K562 (cell line): ENCODE results near the gene CREG1. TPM values are rescaled to one million over a fixed set of nuclear protein-coding genes. Genes with fewer than 3 reads are reported as not detected.

ENCODE experiments used
- ATAC-seq: fragments of 200-7000 bp; cut with Tn5 transposase; 3 replicates; pipeline ENCODE4 v1.9.1; 2020; ENCODE audit warnings: moderate library complexity
- BruUV-seq: library from RNA; stranded (reverse); fragments of 400-500 nt; replicated peaks from 2 replicates; lab custom pipeline; 2021; lab: Mats Ljungman, UMichigan
- CTCF ChIA-PET: fragments of 300-600 bp; formaldehyde crosslinking; extraction: SDS; loops from one replicate; lab custom pipeline; 2021; ENCODE audit warnings: low intra/inter-chr PET ratio; lab: Yijun Ruan, JAX
- POLR2A ChIA-PET: fragments of 300-600, 350-650 bp; sonication (Branson Sonifier 250); formaldehyde crosslinking; extraction: SDS; loops from one replicate; lab custom pipeline; 2021; ENCODE audit warnings: antibody characterized with exemption, inconsistent platforms; lab: Yijun Ruan, JAX
- DNase-seq, 4 experiments: peaks; one replicate each; pipeline versions ENCODE4 v3.0.0 to v3.0.0-alpha.2; 2011 to 2018; ENCODE audit warnings: low spot score in 3 of 4, mixed read lengths in 3 of 4; ENCODE audit errors: extremely low read depth in 1 of 4
- FAIRE-seq: peaks from 2 replicates; lab custom pipeline; 2011; peaks lifted over from hg19 to GRCh38; lab: Jason Lieb, UNC
- H2AFZ ChIP-seq: 2 replicates; pipeline ENCODE4 v1.6.0; 2011; ENCODE audit warnings: low read depth, low read length, control low read depth, inconsistent platforms
- H3K27ac ChIP-seq: fragments of 200-600 bp; 3 replicates; pipeline ENCODE4 v1.8.0; 2011; ENCODE audit warnings: low read depth, mild to moderate bottlenecking, control low read depth, inconsistent platforms, low read length, moderate library complexity, mixed read lengths; ENCODE audit errors: extremely low read depth
- H3K27me3 ChIP-seq, 2 experiments: fragments of 300-600 bp in 1 of 2; 2 replicates in 1 of 2; 3 replicates in 1 of 2; pipeline versions ENCODE4 v1.6.0 to v1.8.0; 2011; ENCODE audit warnings: inconsistent platforms in 2 of 2, low read length in 2 of 2, mild to moderate bottlenecking in 1 of 2, mixed read lengths in 1 of 2, moderate library complexity in 1 of 2; ENCODE audit not compliant: control insufficient read depth in 2 of 2, insufficient read depth in 2 of 2
- H3K36me3 ChIP-seq: fragments of 300-600 bp; 3 replicates; pipeline ENCODE4 v1.8.0; 2011; ENCODE audit warnings: mild to moderate bottlenecking, low read length, inconsistent platforms; ENCODE audit not compliant: control insufficient read depth, insufficient read depth
- H3K4me1 ChIP-seq, 2 experiments: fragments of 200-600 bp in 1 of 2; replicated peaks in 1 of 2; 2 replicates in 1 of 2; 3 replicates in 1 of 2; pipeline versions ENCODE4 v1.5.1 to v1.8.0; 2011; ENCODE audit warnings: inconsistent platforms in 2 of 2, low read length in 2 of 2, mild to moderate bottlenecking in 1 of 2, mixed read lengths in 1 of 2, moderate library complexity in 1 of 2; ENCODE audit not compliant: control insufficient read depth in 2 of 2, insufficient read depth in 2 of 2
- H3K4me2 ChIP-seq: 2 replicates; pipeline ENCODE4 v1.6.1; 2011; ENCODE audit warnings: low read length, control low read depth, inconsistent platforms, mixed read lengths; ENCODE audit not compliant: insufficient read depth
- H3K4me3 ChIP-seq: fragments of 200-600 bp; sonication (generic), shearing (Covaris generic); 2 replicates; pipeline ENCODE4 v1.5.1; 2016; ENCODE audit warnings: control low read depth, inconsistent platforms
- H3K79me2 ChIP-seq: fragments of 200-600 bp; 3 replicates; pipeline ENCODE4 v1.8.0; 2011; ENCODE audit warnings: low read length, inconsistent platforms; ENCODE audit not compliant: control insufficient read depth, insufficient read depth
- H3K9ac ChIP-seq, 2 experiments: 2 replicates each; pipeline versions ENCODE4 v1.6.0 to v1.6.1; 2011; ENCODE audit warnings: low read depth in 2 of 2, low read length in 2 of 2, control low read depth in 1 of 2, inconsistent platforms in 1 of 2, mild to moderate bottlenecking in 1 of 2, mixed read lengths in 1 of 2; ENCODE audit not compliant: insufficient read depth in 1 of 2
- H3K9me1 ChIP-seq: one replicate; pipeline ENCODE4 v1.6.0; 2011; ENCODE audit warnings: inconsistent platforms, mild to moderate bottlenecking, low read length, moderate library complexity; ENCODE audit not compliant: control insufficient read depth, insufficient read depth
- H3K9me3 ChIP-seq: replicated peaks from 2 replicates; pipeline ENCODE4 v1.5.1; 2011; ENCODE audit warnings: low read depth, low read length, inconsistent platforms; ENCODE audit not compliant: control insufficient read depth, insufficient read depth
- H4K20me1 ChIP-seq: replicated peaks from 2 replicates; pipeline ENCODE4 v1.6.1; 2011; ENCODE audit warnings: low read length, inconsistent platforms, mixed read lengths; ENCODE audit not compliant: control insufficient read depth, insufficient read depth
- CBX2 ChIP-seq: fragments of 200-600 bp; sonication (generic); IDR thresholded peaks from one replicate; pipeline ENCODE4 v1.6.1; 2012; ENCODE audit warnings: mild to moderate bottlenecking, low read length, inconsistent platforms; ENCODE audit not compliant: insufficient read depth, poor library complexity, severe bottlenecking
- CREB3 ChIP-seq: fragments of 450-650 bp; conservative IDR thresholded peaks from 2 replicates; pipeline ENCODE4 v1.6.1; 2016; ENCODE audit warnings: missing genetic modification characterization, low read depth, mild to moderate bottlenecking, missing compliant biosample characterization, moderate library complexity
- HNRNPL ChIP-seq: fragments of 200-400 bp; formaldehyde crosslinking; IDR thresholded peaks from 2 replicates; pipeline ENCODE4 v1.6.1; 2017; ENCODE audit warnings: low read depth, mild to moderate bottlenecking, low read length
- STAT5A ChIP-seq: IDR thresholded peaks from 2 replicates; pipeline ENCODE4 v1.6.1; 2012; ENCODE audit warnings: low read length, inconsistent platforms, borderline replicate concordance
- ZFP1 ChIP-seq: fragments of 450-650 bp; formaldehyde crosslinking; IDR thresholded peaks from 2 replicates; pipeline ENCODE4 v1.4.0; 2020; ENCODE audit warnings: mild to moderate bottlenecking, mixed read lengths
- ZNF239 ChIP-seq: fragments of 250-450 bp; sonication (Bioruptor Pico); IDR thresholded peaks from 2 replicates; pipeline ENCODE4 v1.4.0; 2020; ENCODE audit warnings: mild to moderate bottlenecking
- ZNF699 ChIP-seq: fragments of 250-450 bp; sonication (Bioruptor Pico); IDR thresholded peaks from 2 replicates; pipeline ENCODE4 v1.8.0; 2021; ENCODE audit warnings: mild to moderate bottlenecking, moderate library complexity; ENCODE audit not compliant: insufficient replicate concordance
- WGBS: fragments of 100-300 bp; shearing (Covaris generic); methylation state at CpG from one replicate; pipeline ENCODE4 v1.1.6; 2016; ENCODE audit warnings: low coverage, mixed read lengths; ENCODE audit not compliant: insufficient coverage; ENCODE audit errors: missing lambda C conversion rate; 5-methylcytosine and 5-hydroxymethylcytosine counted together
- in situ Hi-C: fragments of 300-500 bp; cut with MboI; formaldehyde crosslinking; loops from 4 replicates; pipeline ENCODE4 v1.15.0; 2018; ENCODE audit warnings: inconsistent platforms, mixed read lengths
- intact Hi-C: fragments of 100-400 bp; cut with micrococcal nuclease; formaldehyde crosslinking; loops from 2 replicates; pipeline ENCODE4 v1.14.2; 2022
- polyA plus RNA-seq, 8 experiments: library from polyadenylated mRNA; depleted of rRNA in 4 of 8; stranded (reverse) in 5 of 8; unstranded in 3 of 8; fragments of >200 nt; fragmentation: Nextera tagmentation in 2 of 8; fragmentation: Illumina TruSeq in 1 of 8; extraction: Ambion mirVana in 2 of 8; extraction: Trizol in 1 of 8; gene quantifications; 2 replicates each; pipeline versions ENCODE4 v1.2.1 to v1.2.3, GENCODE V29; 2011 to 2014; ENCODE audit warnings: inconsistent platforms in 1 of 8, missing spikeins in 1 of 8
- total RNA-seq, 7 experiments: library from RNA; depleted of rRNA in 6 of 7; stranded (reverse); fragments of >200 nt in 6 of 7; fragmentation: Illumina TruSeq in 2 of 7; extraction: Trizol in 2 of 7; gene quantifications; 2 replicates each; pipeline versions ENCODE4 v1.2.1 to v1.2.3, GENCODE V29; 2011 to 2021; ENCODE audit warnings: low replicate concordance in 1 of 7

Gene CREG1
- total and polyA plus RNA-seq, 9 of the 15 experiments (the other 6 are each of a cell fraction or from before 2014, with no cell fraction given) = 45.7 to 272 (median 161) TPM

GRCh38 chr1:167575649-167576048 is 22.1 kb upstream of the CREG1 start:
- no peak overlapping the region for H3K4me3 ChIP-seq
- H3K9me3 ChIP-seq = no peaks in the 10 kb centered on the region
- in situ Hi-C loops = no loop called here
- FAIRE-seq (no peak), ATAC-seq (no peak), DNase-seq (no peak)
- no peaks in the 10 kb centered on the region for H3K79me2 ChIP-seq
- no peak overlapping the region for H2AFZ ChIP-seq
- peaks cover 0 to 7% of the 10 kb centered on the region in 2 experiments; a peak in 1 of 5 replicates for H3K4me1 ChIP-seq
- no peak overlapping the region for H3K9ac ChIP-seq
- POLR2A ChIA-PET = no interaction called here
- no peak for TF ChIP-seq HNRNPL
- no peak for TF ChIP-seq CBX2
- no peak for TF ChIP-seq STAT5A
- no peak for TF ChIP-seq CREB3 (tag)
- TF ChIP-seq ZNF239 = no peak
- no peak for TF ChIP-seq ZNF699 (CRISPR knock-in tag)
- no peak for TF ChIP-seq ZFP1 (CRISPR knock-in tag)
- no peaks in the 10 kb centered on the region for H3K9me1 ChIP-seq
- no peak overlapping the region for H3K4me2 ChIP-seq
- H3K27ac ChIP-seq = no peak overlapping the region
- intact Hi-C loops = no loop called here
- CTCF ChIA-PET = no interaction called here
- 46% methylated on average over 13 of the region's 13 CpGs for WGBS
- no peaks in the 10 kb centered on the region for H3K36me3 ChIP-seq
- H3K27me3 ChIP-seq = peaks cover 0 to 2% of the 10 kb centered on the region in 2 experiments; a peak in 2 of 5 replicates
- BruUV-seq = no TSS peak
- H4K20me1 ChIP-seq = no peaks in the 10 kb centered on the region
